Measurements from ENCODE around the gene AUTS2.
"Not testable (repeated sequence)": the region's sequence is repeated elsewhere in the genome, so short reads cannot be mapped to it uniquely, and the experiment has no call there.

The AUTS2 gene

DNA sequence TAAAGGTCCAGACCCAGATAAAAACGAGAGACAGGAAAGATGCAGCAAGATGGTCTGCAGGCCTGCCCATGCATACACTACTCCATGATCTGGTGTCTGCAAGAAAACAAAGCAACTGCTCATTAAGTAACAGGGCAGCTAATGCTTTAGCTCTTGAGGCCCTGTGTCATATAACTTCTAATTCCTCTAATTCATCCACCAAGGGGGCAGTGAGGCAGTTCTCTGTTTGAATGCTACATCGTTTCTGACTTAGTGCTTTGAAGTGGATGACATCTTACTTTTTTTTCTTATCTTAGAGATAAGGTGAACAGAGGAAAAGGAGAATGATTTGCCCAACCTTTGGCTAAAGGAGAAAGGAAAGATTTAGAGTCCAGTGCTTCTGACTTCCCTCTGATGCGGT lies 619.7 kb downstream of the AUTS2 start:
- no peak for DNase-seq (ENCODE audit: low read depth in 2 of 2, low spot score in 1 of 2)

DNA sequence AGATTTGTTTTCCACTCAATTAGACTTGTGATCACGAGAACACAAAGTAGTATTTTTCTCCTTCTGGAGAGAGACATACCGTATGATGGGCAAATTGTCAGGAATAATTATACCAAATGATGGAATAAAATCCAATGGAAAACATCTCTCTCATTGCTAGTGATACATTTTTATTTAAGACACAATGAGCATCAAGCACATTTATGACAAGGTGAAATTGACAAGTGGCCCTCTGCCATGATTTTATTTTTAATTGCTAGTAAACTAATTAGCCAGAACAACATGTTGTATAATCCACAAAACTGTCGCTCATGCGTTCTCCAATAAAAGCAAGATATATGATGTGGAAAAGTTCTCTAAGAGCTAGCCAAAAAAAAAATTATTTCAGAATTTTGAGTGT lies 620.8 kb downstream of the AUTS2 start:
- no peak for DNase-seq (ENCODE audit: low read depth in 2 of 2, low spot score in 1 of 2)

DNA sequence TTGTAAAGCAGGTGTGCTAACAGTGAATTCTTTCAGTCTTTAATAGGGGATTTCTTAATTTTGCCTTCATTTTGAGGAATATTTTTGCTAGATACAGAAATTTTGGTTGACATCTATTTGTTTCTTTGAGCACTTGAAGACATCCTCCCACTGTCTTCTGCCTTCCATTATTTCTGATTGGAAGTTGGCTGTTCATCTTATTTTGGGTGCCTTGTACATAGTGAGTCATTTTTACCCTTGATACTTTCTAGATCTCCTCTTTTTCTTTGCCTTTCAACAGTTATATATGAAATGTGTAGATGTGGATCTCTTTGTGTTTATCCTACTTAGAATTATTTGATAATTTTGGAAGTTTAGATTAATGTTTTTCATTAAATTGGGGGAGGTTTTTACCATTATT lies 631.0 kb downstream of the AUTS2 start:
- DNase-seq (ENCODE audit: low read depth in 2 of 2, low spot score in 1 of 2), result no peak

DNA sequence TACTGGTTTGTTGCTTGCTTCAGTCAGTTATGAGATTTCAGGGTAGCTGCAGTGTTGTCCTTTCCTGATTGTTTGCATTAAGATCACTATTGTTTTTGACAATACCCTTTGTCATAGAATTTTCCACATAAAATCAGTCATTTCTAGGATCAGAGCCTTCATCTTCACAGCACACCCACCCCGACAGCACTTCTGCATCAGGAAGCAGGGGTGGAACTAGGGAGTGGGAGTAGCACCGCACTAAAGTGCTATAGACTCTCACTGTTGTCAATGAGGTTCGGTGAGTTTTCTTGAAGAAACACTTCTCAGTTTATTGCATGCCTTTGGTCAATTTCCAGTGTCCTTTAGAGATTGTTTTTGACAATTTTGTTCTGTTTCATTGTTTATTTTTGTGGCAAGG lies 632.5 kb downstream of the AUTS2 start:
- no peak for DNase-seq (ENCODE audit: low read depth in 2 of 2, low spot score in 1 of 2)

DNA sequence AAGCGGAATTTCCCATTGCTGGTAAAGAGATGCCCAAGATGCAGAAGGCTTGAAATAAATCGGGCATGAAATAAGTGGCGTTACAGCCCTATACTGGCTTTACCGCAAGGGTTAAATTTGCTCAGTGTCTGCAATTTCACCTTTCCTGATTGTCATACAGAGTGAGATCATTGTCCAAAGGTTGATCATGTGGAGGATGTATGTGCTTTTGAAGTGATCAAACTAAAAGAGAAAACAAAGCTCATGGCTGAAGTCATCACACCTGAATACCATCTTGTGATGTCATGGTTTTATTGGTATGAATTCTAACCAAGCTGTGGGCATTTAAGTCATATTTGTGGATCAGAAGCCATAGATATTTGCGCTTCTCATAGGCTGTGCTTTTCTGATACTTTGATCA lies 635.5 kb downstream of the AUTS2 start:
- no peak for DNase-seq (ENCODE audit: low read depth in 2 of 2, low spot score in 1 of 2)

DNA sequence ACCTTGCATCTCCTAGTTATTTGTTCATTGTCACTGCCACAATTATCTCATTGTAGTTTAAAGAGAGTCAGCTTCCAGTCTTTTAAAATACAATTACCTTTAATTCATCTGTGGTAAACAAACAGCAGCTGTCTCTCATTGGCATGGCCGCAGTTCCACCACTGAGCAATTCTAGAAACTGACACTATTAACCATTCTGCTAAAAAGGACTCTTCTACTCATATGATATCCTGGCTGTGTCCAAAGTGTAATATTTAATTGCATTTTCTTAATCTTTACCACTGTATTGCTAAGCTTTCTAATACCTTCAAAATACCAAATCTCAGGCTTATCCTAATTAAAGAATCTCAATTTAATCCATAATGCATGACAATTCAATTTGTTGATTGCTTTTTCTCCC lies 639.0 kb downstream of the AUTS2 start:
- DNase-seq (ENCODE audit: low read depth in 2 of 2, low spot score in 1 of 2), result no peak

DNA sequence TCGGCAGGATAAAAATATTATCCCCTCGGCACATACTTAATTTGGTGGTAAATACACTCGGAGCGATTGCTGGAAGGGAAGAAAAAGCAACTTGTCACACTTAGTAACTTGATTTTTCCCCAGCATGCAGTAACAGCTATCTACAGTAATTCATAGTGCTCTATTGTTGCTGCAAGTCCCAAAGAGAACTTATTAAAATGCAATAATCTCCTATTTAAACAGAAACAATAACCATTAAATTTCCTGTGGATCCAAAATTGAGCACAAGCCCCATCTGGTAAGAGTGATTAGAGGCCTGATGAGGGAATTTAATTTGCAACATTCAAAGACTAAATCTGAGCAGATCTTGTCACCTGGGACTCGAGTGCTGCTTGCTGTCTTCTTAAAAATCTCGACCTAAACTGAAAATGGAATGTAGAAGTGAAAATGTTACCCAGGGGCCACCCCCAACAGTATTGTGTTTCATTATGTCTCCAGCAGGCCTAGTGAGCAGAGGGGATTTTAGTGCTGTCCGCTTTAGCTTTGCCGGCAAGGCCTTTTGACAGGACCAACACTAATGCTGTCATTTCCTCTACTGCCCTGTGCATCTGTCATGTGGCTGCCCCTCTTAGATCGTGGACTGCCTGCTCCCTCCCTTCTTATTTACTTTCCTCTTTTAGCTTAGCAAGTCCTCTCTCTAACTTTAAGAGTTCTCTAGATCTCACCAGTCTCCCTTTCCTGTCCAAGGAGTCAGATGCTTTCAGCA lies 639.7 kb downstream of the AUTS2 start:
- no peak for DNase-seq (ENCODE audit: low read depth in 2 of 2, low spot score in 1 of 2)

DNA sequence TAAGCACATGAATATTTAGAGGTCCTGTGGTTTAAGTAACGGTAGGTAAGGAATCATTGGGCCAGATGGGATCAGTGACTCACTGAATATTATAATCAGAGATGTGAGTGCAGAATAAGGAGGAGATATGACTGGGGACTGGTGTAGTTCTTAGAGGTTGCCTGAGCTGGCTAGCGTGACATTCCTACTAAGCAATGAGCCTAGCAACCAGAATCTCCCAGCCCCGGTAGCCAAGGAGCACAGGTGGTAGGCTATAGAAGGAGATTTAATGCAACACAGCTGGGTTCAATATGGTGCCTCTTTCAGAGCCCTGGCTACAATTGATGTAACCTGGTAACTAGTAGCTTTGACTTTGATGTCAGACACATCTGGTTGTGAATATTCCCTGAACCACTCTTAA lies 641.6 kb downstream of the AUTS2 start:
- no peak for DNase-seq (ENCODE audit: low read depth in 2 of 2, low spot score in 1 of 2)

DNA sequence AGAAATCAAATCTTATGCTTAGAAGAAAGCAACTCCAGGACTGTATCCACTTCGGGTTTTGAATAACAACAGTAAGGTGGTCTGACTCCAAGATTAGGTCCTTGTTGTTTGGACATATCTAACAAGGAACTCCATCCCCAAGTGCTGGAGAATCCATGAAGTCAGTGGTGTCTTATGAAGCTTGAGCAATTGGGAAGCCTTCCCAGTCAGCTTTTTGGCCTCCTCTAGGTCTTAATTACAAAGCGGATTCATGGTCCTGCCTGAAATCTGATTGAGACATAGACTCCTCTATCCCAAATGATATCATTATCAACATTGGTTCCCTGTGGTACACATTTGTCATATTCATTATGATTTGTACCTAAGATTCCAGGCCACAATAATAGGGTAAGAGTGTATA lies 642.6 kb downstream of the AUTS2 start:
- DNase-seq (ENCODE audit: low read depth in 2 of 2, low spot score in 1 of 2), result no peak

DNA sequence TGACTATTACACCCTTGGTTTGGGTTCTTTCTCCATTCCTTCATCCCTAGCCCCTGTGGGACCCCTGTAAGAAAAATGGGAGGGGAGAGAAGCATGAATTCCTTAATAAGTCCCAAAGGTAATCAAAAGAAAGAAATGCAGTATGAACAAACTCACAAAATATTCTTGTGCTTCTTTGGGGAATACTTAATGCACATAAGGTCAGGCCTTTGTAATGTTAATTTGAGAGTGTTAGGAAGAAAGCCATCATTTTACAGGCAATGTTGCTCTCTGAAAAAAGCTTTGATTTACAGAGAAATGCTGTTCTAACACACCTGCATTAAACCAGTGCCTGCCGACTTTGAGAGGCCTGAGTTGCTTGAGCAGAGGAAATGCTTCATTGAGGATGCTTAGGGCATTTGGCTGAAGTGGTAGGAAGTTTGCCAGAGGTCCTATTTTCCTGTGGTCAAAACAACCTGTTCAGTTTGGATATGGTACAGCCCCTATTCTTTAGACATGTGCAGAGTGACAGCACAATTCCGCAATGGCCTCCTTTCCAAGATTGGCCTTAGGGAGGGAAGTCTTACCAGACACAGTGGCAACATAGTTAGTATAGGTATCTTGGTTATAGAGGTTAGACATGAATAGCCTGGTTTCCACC lies 643.4 kb downstream of the AUTS2 start:
- DNase-seq (ENCODE audit: low read depth in 2 of 2, low spot score in 1 of 2), result no peak

DNA sequence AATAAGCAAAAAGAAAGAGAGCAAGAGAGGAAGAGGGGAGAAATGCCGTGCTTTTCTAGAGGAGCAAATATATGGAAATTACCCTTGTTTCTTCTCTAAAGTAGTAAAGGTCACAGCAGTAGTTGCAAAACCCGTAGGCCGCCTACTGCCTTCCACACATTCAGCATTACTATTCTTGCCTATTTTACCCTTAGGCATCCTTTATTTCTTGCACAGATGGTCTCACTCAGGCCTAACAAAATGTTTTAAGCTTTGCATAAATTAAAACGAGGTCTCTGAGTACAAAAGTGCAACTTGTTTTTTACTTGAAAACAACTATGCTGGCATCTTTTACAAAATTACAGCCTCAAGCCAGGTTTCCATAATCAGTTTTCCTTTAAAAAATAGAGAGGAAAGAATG lies 644.6 kb downstream of the AUTS2 start:
- DNase-seq (ENCODE audit: low read depth in 2 of 2, low spot score in 1 of 2), result no peak

DNA sequence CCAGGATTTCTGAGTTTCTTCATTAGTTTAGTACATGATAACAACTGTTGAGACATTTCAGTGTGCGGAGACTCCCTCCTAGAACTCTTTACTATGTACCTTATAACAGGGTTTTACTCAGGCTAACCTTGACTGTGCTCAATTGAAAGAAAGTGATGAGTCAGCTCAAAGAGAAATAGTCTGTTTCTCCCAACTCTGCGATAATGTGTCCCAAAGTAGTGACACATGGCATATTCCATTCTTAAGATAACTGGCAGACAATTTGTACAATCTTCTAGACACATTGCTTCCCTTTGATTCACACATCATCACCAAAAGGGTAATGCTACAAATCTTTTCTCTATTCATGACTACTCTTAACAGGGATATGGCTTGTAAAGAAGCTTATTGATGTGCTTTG lies 645.2 kb downstream of the AUTS2 start:
- no peak for DNase-seq (ENCODE audit: low read depth in 2 of 2, low spot score in 1 of 2)

DNA sequence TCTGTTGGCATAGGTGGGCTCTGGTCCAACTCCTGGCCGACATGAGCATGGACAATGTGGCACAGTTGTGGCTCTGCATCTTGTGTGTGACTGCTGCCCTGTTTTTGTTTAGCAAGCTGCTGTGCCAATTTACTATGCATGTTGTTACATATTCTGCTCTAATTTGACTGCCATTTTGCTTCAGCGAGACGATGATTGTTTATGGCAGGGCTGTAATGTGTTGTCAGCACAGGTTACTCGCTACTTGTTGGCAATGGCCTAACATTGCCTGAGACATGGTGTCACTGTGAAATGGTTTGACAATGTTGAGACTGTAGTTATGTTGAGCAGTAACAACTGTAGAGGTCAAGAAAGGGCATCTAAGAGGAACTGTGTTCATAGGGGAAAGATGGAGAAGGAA lies 659.6 kb downstream of the AUTS2 start:
- no peak for DNase-seq (ENCODE audit: low read depth in 2 of 2, low spot score in 1 of 2)

DNA sequence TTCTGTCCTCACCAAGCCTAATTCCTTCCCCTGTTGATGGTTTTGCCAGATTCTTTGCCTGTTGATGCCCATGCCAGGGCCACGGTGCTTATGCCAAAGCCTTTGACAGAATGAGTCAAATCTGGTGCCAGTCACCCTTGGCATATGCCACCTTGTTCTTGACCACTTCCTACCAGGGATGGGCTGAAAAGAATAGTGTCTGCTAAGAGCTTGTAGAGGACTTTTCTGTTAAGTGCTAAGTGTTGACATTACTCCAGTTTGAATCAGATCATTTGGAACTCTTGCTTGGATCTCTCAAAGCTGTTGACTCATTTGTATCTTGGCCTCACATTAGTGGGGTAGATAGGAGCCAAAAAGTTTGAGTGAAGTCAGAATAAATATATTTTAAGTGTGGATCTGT lies 661.2 kb downstream of the AUTS2 start:
- no peak for DNase-seq (ENCODE audit: low read depth in 2 of 2, low spot score in 1 of 2)

DNA sequence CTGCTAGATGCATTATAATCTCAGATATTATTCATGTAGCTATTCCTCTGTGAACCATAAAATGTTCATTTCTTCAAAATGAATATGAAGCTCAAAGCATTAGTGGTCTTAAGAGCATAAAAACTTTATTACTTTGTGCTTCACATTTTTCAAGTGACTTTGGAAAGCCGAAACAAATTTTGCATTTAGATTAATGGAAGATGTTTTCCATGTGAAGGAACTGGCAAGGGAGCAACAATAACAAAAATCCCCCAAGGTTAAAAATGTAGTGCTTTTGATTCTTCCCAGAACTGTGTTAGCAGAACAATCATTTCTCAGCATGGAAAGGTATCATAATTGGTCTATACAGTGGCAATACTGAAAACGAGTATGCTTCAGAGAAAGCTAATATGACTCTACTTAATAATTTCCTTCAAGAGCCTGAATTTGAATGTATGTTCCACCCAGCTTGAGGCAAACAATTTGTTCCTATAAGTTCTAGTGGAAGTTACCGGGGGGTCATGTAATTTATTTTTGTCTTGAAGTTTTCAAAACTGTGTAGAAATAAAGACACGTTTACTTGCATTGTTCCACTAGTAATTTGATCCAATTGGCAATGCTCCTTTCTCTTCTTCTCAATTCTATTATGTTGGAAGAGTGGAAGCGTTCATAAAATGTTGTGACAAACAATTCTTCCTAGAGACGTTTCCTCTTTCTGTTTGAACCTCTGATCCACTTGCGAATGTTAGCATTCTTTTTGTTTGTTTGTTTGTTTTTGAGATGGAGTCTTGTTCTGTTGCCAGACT lies 665.4 kb downstream of the AUTS2 start:
- no peak for DNase-seq (ENCODE audit: low read depth in 2 of 2, low spot score in 1 of 2)

DNA sequence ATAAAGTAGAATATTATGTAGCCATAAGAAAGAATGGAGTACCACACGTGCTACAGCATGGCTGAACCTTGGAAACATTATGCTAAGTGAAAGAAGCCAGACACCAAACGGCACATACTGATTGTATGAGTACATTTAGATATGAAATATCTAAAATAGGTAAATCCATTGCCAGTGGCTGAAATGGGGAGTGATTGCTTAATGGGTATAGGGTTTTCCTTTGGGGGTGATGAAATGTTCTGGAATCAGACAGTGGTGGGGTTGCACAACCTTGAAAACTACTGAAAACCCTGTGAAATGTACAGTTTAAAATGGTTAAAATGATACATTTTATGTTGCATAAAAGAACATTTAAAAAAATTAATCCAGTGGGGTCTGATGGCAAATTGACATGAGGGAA lies 667.9 kb downstream of the AUTS2 start:
- no peak for DNase-seq (ENCODE audit: low read depth in 2 of 2, low spot score in 1 of 2)

DNA sequence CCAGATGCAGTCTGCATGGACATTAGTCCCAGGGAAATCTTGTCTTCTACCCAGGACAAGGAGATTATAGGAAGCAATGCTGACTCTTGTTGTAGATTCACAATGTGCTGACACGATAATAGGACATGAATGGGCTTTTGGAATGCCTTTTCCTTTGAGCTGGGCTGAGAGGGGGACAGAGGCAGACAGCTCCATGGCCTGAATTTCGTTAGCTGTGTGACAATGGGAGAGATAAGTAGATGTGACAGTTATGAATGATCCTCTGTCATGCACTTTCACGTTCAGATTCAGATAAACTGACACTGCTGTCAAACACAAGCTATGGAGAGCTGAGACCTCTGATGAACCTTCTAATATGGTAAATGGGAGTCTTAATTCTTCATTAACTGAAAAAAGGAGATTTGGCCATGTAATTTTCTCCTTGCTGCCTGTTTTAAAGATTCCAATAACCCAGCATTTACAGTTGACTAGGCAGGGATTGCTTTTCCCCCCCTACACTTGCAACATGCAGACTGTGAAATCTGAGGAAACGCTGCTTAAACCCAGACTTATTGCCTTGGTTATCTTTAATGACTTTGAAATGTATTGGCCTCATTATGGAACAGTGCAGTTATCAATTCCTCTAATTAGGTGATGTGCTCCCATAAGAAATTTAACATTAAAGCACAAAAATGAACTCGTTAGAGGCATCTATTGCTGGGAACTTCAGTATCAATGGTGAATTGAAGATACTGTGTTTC lies 669.3 kb downstream of the AUTS2 start:
- DNase-seq (ENCODE audit: low read depth in 2 of 2, low spot score in 1 of 2), result no peak

DNA sequence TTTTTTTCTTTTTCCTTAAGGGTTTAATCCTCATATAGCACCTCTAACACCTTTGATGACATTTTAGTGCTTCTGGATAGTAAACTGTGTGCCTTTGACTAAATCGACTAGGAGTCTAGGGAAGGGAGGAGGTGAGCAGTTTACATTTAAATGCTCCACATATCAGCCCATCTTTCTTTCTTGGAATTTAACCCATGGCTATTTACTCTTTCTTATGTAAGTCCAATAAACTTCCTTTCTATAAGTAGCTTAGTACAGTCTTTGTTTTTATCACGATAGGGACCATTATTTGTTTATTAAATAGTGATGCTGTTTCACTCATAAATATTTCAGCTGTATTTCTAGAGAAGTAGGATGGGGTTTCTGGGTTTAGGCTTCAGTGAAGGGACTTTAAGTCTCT lies 669.9 kb downstream of the AUTS2 start:
- no peak for DNase-seq (ENCODE audit: low read depth in 2 of 2, low spot score in 1 of 2)

DNA sequence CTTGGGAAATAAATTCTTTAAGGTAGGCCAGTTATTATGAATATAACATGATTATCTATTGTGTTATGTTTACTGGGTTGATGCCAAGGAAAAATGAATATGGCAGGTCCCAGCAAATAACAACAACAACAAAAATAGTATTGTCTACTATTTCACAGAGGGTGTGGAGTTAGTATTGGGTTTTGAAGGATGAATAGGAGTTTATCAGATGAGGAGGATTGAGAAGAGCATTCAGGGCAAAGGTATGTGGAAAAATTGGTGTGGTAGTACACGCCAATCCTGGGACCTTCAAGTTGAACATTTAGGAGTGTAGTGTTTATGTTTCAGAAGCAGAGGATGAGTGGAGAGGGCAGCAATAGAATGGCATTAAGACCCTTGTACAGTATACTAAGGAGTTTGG lies 671.9 kb downstream of the AUTS2 start:
- no peak for DNase-seq (ENCODE audit: low read depth in 2 of 2, low spot score in 1 of 2)

DNA sequence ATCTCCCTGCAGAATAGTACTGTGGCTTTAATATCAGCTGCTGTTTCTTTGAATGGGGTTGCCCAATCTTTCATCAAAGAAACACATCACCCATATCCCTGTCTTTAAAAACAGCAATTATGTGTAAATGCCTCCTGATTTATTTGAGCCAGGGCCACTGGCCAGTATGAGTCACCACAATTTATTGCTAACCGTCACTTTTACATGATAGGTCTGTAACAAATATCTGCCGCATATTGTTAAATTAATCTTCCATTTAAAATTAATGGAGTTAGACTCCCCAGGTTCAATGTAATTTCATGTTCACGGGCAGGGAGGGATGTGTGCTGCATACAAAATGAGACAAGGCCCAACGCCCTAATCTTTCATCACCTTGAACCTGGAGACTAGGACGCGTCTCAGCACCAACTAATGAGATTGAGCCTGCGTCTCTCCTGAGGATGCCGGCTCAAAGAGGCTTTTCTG lies 673.4 kb downstream of the AUTS2 start:
- DNase-seq (ENCODE audit: low read depth in 2 of 2, low spot score in 1 of 2), result no peak

DNA sequence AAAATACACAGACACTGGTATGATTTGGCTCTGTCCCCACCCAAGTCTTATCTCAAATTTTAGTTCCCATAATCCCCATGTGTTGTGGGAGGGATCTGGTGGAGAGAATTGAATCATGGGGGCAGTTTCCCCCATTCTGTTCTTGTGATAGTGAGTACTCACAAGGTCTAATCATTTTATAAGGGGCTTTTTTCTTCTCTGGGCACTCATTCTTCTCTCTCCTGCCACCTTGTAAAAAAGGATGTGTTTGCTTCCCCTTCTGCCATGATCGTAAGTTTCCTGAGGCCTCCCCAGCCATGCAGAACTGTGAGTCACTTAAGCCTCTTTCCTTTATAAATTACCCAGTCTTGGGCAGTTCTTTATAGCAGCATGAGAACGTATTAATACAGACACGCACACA lies 677.3 kb downstream of the AUTS2 start:
- DNase-seq (ENCODE audit: low read depth in 2 of 2, low spot score in 1 of 2), result not testable (repeated sequence)

DNA sequence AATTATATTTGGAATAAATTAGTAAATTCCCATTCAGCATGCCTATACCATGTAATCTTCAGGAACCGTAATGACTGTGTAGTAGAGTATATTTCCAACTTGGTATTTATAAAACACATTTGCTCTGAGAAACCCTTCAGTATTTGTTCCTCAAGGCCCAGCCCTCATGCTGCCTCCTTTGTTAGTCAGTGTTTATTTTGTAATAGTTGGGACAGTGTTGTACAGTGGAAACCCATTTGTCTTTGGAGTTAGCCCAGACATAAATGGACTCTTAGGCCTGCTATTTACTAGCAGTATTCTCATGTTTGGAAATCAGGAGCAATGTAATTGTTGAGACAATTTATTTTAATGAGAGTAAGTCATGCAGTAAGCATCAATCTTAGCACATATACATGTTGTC lies 686.9 kb downstream of the AUTS2 start:
- DNase-seq (ENCODE audit: low read depth in 2 of 2, low spot score in 1 of 2), result no peak

Measured in stimulated activated CD8-positive, alpha-beta memory T cell treated with anti-CD3 and anti-CD28 coated beads, Interleukin-4, amount 100 ng/mL, for 1 hour (primary cell).